OCI-LY1 (cell line): ENCODE measurements around the gene RAD23B.

Source experiments
- H2AFZ ChIP-seq: fragments of 200-600 bp; sonication (generic), shearing (Covaris generic); 2 replicates; pipeline ENCODE4 v1.6.0; 2014; ENCODE audit warnings: antibody characterized with exemption, mild to moderate bottlenecking, low read length
- H3F3A ChIP-seq: fragments of 200-600 bp; sonication (generic), shearing (Covaris generic); 2 replicates; pipeline ENCODE4 v1.6.0; 2014; ENCODE audit warnings: mild to moderate bottlenecking, antibody characterized with exemption, low read length, moderate library complexity; ENCODE audit not compliant: insufficient read depth
- H3K27ac ChIP-seq: fragments of 200-600 bp; sonication (generic); 2 replicates; pipeline ENCODE4 v1.5.1; 2014; ENCODE audit warnings: low read length, mixed run types, mild to moderate bottlenecking, low read depth; ENCODE audit not compliant: poor library complexity, severe bottlenecking
- H3K27me3 ChIP-seq: fragments of 200-600 bp; sonication (generic); 2 replicates; pipeline ENCODE4 v1.6.0; 2014; ENCODE audit warnings: antibody characterized with exemption, mild to moderate bottlenecking, low read length, moderate library complexity; ENCODE audit not compliant: insufficient read depth
- H3K36me3 ChIP-seq: fragments of 200-600 bp; sonication (generic); 2 replicates; pipeline ENCODE4 v1.6.1; 2014; ENCODE audit warnings: mild to moderate bottlenecking, antibody characterized with exemption, low read length, moderate library complexity, mixed read lengths; ENCODE audit not compliant: insufficient read depth
- H3K4me1 ChIP-seq: fragments of 200-600 bp; sonication (generic); 2 replicates; pipeline ENCODE4 v1.5.1; 2014; ENCODE audit warnings: mild to moderate bottlenecking, low read length, moderate library complexity; ENCODE audit not compliant: insufficient read depth, severe bottlenecking
- H3K4me2 ChIP-seq: fragments of 200-600 bp; sonication (generic), shearing (Covaris generic); 2 replicates; pipeline ENCODE4 v1.6.1; 2014; ENCODE audit warnings: low read length
- H3K4me3 ChIP-seq: fragments of 200-600 bp; sonication (generic); 2 replicates; pipeline ENCODE4 v1.5.1; 2014; ENCODE audit warnings: low read length, low read depth, mild to moderate bottlenecking, mixed read lengths; ENCODE audit not compliant: poor library complexity, severe bottlenecking
- H3K79me2 ChIP-seq: fragments of 200-600 bp; shearing (Covaris generic); 2 replicates; pipeline ENCODE4 v1.6.1; 2016; ENCODE audit warnings: mixed run types, low read length, mixed read lengths; ENCODE audit not compliant: insufficient read depth
- H3K9ac ChIP-seq: fragments of 200-600 bp; sonication (generic), shearing (Covaris generic); 2 replicates; pipeline ENCODE4 v1.6.1; 2014; ENCODE audit warnings: mild to moderate bottlenecking, low read length, mixed read lengths
- H3K9me2 ChIP-seq: fragments of 200-600 bp; sonication (generic), shearing (Covaris generic); 2 replicates; pipeline ENCODE4 v1.6.1; 2014; ENCODE audit warnings: low read depth, mild to moderate bottlenecking, low read length, mixed read lengths
- H3K9me3 ChIP-seq: fragments of 200-600 bp; shearing (Covaris generic); 2 replicates; pipeline ENCODE4 v1.6.1; 2014; ENCODE audit warnings: low read length, mixed read lengths
- H4K20me1 ChIP-seq: fragments of 200-600 bp; sonication (generic), shearing (Covaris generic); 2 replicates; pipeline ENCODE4 v1.6.0; 2016; ENCODE audit warnings: mild to moderate bottlenecking, low read length; ENCODE audit not compliant: insufficient read depth
- EZH2 ChIP-seq: fragments of 200-600 bp; sonication (generic), shearing (Covaris generic); IDR thresholded peaks from 2 replicates; pipeline ENCODE4 v1.8.0; 2017; ENCODE audit warnings: borderline replicate concordance, mixed run types, mild to moderate bottlenecking, antibody characterized with exemption, low read length, moderate library complexity, mixed read lengths
- TF ChIP-seq, protein P1 (sequence below): fragments of 200-600 bp; sonication (generic), shearing (Covaris generic); IDR thresholded peaks from 2 replicates; pipeline ENCODE4 v1.5.1; 2017; ENCODE audit warnings: mild to moderate bottlenecking, antibody characterized with exemption, low read length, moderate library complexity, mixed read lengths

RAD23B gene

DNA sequence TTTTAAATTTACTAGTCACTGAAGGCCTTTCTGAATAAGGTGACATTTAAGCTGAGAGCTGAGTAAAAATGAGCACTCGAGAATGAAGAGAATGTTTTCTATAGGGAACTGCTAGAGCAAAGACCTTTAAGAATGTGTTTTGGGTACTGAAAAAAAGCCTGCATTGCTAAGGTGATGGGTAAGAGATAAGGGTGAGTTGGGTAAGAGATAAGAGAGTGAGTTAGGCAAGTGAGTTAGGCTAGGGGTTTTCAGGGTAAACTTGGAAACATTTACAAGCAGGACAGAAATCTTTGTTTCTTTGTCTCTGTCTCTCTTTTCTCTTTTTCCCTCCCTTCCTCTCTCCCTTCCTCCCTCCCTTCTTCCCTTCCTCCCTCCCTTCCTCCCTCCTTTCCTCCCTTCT is 5.6 kb downstream of the RAD23B start:
- Histone ChIP-seq H4K20me1 (0 out of 2 replicates have a peak, but pooled peaks cover 3% of the 10 kb centered on the region), H3K4me3 (no peak overlapping the region), H2AFZ (no peak overlapping the region), H3K27me3 (no peaks in the 10 kb centered on the region), H3K9me3 (0 out of 2 replicates have a peak, but pooled peaks cover 6% of the 10 kb centered on the region), H3K9me2 (no peaks in the 10 kb centered on the region), H3K9ac (no peak overlapping the region), H3K4me1 (peaks cover 22% of the 10 kb centered on the region), H3K4me2 (no peak overlapping the region), H3F3A (no peaks in the 10 kb centered on the region), H3K27ac (no peak overlapping the region), H3K79me2 (peaks cover 98% of the 10 kb centered on the region), H3K36me3 (peaks cover 52% of the 10 kb centered on the region)
- no peak for TF ChIP-seq EZH2
- TF ChIP-seq, protein P1, sequence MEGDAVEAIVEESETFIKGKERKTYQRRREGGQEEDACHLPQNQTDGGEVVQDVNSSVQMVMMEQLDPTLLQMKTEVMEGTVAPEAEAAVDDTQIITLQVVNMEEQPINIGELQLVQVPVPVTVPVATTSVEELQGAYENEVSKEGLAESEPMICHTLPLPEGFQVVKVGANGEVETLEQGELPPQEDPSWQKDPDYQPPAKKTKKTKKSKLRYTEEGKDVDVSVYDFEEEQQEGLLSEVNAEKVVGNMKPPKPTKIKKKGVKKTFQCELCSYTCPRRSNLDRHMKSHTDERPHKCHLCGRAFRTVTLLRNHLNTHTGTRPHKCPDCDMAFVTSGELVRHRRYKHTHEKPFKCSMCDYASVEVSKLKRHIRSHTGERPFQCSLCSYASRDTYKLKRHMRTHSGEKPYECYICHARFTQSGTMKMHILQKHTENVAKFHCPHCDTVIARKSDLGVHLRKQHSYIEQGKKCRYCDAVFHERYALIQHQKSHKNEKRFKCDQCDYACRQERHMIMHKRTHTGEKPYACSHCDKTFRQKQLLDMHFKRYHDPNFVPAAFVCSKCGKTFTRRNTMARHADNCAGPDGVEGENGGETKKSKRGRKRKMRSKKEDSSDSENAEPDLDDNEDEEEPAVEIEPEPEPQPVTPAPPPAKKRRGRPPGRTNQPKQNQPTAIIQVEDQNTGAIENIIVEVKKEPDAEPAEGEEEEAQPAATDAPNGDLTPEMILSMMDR: no peak

DNA sequence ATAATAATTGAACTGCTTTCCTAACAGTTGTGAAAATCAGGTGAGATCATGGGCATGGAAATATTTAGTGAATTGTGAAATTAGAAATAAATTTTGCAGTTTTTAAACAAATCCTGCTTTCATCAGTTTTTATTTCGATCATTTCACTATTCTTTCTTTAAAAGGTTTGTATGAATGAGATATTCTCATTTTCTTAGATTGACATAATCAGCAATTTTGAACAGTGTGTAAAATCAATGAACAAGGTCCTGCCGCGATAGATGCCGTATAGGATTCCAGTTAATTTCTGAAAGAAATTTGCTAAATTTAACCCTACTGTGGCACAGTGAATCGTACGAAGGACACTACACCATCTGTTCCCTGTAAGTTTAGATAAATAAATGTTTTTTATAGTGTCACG is 7.5 kb downstream of the RAD23B start:
- Histone ChIP-seq H3F3A (no peaks in the 10 kb centered on the region), H4K20me1 (0 out of 2 replicates have a peak, but pooled peaks cover 2% of the 10 kb centered on the region), H3K9me2 (no peaks in the 10 kb centered on the region), H3K4me3 (no peak overlapping the region), H3K9ac (no peak overlapping the region), H2AFZ (no peak overlapping the region), H3K27me3 (no peaks in the 10 kb centered on the region), H3K79me2 (peaks cover 99% of the 10 kb centered on the region), H3K27ac (no peak overlapping the region), H3K4me1 (peaks cover 29% of the 10 kb centered on the region), H3K4me2 (no peak overlapping the region), H3K36me3 (peaks cover 43% of the 10 kb centered on the region), H3K9me3 (0 out of 2 replicates have a peak, but pooled peaks cover 6% of the 10 kb centered on the region)
- TF ChIP-seq, protein P1: no peak
- TF ChIP-seq EZH2: no peak

DNA sequence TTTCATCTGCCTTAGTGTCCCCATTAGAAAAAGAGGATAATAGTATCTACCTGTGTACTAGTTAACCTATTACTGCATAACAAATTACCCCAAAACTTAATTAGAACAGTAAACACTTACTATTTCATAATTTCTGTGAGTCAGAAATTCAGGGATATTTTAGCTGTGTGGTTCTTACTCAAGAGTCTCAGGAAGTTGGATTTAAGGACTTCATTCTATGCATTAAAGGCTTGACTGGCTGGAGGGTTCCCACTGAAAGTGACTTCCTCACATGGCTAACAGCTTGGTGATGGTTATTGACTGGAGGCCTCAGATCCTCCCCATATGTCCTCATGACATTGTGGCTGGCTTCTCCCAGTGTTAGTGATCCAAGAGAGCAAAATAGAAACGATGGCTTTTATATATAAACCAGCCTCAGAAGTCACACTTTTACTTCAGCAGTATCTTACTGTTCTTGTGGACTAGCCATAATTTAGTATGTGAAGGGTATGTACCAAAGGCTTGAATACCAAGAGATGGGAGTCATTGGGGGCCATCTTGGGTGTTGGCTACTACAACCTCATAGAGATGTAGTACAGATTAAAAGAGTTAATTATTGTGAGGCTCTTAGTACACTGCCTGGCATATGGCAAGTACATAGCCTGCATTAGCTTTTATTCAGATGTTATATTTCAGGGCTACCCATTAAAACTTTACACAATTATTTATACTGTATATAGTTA is 9.9 kb downstream of the RAD23B start:
- no peak overlapping the region for H3K4me2 ChIP-seq
- 0 out of 2 replicates have a peak, but pooled peaks cover 6% of the 10 kb centered on the region for H3K9me3 ChIP-seq
- no peaks in the 10 kb centered on the region for H3K9me2 ChIP-seq
- no peak overlapping the region for H3K9ac ChIP-seq
- no peak overlapping the region for H2AFZ ChIP-seq
- no peak overlapping the region for H3K27ac ChIP-seq
- 0 out of 2 replicates have a peak, but pooled peaks cover 2% of the 10 kb centered on the region for H4K20me1 ChIP-seq
- H3K36me3 ChIP-seq: peaks cover 45% of the 10 kb centered on the region
- no peak overlapping the region for H3K4me3 ChIP-seq
- no peaks in the 10 kb centered on the region for H3K27me3 ChIP-seq
- no peaks in the 10 kb centered on the region for H3F3A ChIP-seq
- peaks cover 19% of the 10 kb centered on the region for H3K4me1 ChIP-seq
- H3K79me2 ChIP-seq: peaks cover 99% of the 10 kb centered on the region
- TF ChIP-seq, protein P1: no peak
- no peak for TF ChIP-seq EZH2
